ENCODE data around the gene CCDC71.

GRCh38 chr3:49121132-49121736 is 44.9 kb downstream of the CCDC71 start:
- TF ChIP-seq, protein P1, sequence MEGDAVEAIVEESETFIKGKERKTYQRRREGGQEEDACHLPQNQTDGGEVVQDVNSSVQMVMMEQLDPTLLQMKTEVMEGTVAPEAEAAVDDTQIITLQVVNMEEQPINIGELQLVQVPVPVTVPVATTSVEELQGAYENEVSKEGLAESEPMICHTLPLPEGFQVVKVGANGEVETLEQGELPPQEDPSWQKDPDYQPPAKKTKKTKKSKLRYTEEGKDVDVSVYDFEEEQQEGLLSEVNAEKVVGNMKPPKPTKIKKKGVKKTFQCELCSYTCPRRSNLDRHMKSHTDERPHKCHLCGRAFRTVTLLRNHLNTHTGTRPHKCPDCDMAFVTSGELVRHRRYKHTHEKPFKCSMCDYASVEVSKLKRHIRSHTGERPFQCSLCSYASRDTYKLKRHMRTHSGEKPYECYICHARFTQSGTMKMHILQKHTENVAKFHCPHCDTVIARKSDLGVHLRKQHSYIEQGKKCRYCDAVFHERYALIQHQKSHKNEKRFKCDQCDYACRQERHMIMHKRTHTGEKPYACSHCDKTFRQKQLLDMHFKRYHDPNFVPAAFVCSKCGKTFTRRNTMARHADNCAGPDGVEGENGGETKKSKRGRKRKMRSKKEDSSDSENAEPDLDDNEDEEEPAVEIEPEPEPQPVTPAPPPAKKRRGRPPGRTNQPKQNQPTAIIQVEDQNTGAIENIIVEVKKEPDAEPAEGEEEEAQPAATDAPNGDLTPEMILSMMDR (IDR thresholded peaks at IDR 0.05): no peak
- TF ChIP-seq POLR2A (IDR thresholded peaks at IDR 0.05): no peak
